GM19238 (cell line): ENCODE measurements around the gene VSIG10L2.
"Not testable (repeated sequence)": the region's sequence is repeated elsewhere in the genome, so short reads cannot be mapped to it uniquely, and the experiment has no call there.

Experiments used
- DNase-seq: peaks from one replicate; pipeline ENCODE4 v3.0.0; 2011; ENCODE audit warnings: low spot score; ENCODE audit not compliant: insufficient read length

VSIG10L2 gene

DNA sequence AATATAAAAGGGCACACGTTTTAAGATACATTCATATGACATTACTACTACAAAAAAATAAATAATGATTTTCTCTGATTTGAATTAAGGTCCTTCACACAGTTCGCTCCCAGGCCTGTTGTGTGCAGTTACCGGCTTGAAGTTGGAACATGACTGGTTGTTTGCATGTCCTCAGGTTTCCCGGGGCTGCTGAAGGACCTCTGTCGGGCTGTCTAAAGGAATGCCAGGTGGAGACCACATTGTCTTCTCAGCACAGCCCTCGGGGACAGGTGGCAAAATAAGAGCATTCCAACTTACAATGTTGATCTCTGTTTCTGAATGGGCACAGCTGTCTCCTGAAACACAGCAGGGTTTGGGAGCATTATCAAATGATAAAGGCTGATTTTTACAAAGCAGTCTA lies 14.9 kb downstream of the VSIG10L2 start:
- no peak for DNase-seq

DNA sequence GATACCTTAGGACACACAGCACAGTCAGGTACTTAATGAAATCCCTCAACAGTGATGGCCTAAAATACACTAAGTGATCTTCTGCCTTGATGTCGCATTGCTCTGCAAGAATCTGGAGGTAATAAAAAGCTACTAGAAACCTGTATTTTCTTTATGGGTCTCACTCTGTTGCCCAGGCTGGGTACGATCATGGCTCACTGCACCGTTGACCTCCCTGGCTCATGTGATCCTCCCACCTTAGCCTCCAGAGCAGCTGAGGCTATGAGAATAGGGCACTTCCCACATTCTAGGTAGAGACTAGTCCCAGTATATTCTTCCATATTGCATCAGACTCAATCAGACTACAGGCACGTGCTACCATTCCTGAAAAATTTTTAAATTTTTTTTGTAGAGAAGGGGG lies 21.7 kb downstream of the VSIG10L2 start:
- DNase-seq = no peak

DNA sequence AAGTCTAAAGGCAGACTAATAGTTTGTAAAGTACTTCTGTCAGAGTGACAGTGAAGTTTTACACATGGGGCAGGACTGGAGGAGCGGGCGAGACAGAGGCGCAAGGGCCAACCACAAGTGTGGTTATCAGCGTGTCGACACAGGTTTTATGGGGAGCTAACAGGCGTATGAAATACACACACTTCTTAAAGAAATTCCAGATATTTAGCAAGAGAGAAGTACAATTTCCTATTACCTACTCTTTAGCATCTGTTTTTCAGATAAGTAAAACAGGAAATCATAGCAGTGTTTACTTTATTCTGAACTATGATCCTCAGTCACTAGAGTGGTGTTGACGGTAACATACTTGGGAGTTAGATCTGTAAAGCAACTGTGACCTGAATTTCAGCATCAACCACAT lies 22.5 kb downstream of the VSIG10L2 start:
- DNase-seq = no peak

DNA sequence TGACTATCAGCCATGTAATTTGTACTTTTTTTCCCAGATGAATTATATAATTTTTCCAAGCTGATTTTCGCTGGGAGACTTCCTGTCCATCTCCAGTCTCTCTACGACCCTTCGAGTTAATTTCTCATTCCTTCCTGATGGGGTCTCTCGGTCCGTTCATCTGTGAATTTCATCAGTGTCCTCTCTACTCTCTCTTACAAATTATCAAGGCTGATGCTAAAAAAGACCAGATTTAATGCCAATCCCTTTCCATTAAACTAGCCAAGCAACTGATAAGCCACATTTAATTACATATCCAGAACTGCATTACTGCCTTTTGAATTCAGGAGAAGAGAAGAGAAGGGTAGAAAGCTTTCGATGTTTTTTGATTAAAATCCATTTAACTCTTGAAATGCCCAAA lies 25.8 kb downstream of the VSIG10L2 start:
- no peak for DNase-seq

DNA sequence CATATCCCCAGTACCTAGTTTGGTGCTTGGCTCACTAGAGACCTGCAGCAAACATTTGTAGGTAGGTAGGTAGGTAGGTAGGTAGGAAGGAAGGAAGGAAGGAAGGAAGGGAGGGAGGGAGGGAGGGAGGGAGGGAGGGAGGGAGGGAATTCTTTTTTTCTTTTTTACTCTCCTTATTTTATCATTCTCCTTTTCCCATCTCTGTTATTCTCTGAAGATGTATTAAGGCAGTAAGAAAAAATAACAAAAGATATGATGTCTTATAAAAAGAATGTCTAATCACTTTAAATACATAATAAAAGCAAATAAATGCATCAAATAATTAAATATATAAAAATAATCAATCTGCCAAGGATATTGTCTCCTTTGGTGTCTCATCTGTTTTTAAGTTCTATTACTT lies 28.4 kb downstream of the VSIG10L2 start:
- DNase-seq = no peak

DNA sequence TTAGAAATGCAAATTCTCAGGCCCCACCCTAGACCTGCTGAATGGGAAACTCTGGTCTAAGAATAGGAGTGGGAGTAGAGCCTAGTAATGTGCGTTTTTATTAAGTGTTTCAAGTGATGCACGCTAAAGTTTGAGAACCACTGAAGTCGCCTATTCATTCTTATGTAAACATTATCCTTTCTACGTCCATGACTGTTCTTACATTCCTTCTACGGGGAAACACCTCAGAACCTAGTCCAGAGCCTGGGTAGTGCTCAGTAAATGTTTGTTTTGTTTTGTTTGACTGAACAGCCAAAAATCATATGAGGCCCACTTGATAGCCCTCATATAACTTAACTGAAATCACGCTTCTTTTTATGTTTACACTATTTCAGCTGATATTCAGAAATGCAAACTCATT lies 29.8 kb downstream of the VSIG10L2 start:
- DNase-seq = no peak

DNA sequence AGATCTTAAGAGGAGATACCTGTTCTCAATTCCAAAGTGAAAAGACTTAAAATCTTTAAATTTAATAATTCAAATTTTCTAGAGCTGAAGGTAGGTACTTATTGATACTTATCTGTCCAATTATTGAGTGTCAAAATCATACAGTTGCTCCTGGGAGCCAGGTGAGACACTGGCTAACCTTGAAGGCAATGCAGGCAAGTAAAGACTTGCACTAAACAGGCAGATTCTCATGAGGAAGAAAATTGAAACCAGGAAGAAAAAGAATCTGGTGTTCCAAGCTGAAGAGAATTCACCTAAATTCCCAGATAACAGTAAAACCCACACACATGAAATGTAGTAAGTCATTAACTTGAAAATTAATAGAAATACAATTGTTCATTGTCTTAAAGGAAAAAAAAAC lies 30.3 kb downstream of the VSIG10L2 start:
- no peak for DNase-seq

DNA sequence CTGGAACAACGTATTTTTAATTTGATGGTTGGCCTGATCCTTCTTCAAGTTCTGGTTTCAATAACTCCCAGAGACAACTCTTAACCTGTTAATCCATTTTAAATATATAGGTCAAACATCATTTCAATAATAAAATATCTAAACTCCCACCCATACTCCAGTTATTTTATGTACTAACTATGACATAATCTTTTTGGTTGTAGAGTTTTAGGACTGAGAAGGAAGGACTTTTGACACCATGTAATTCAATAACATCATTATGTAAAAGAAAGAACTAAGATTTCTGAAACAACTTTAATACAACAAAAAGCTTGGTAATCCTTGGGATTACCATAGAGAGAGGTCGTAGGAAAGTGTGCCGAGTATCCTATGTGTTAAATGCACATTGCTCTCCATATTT lies 31.5 kb downstream of the VSIG10L2 start:
- DNase-seq = no peak

DNA sequence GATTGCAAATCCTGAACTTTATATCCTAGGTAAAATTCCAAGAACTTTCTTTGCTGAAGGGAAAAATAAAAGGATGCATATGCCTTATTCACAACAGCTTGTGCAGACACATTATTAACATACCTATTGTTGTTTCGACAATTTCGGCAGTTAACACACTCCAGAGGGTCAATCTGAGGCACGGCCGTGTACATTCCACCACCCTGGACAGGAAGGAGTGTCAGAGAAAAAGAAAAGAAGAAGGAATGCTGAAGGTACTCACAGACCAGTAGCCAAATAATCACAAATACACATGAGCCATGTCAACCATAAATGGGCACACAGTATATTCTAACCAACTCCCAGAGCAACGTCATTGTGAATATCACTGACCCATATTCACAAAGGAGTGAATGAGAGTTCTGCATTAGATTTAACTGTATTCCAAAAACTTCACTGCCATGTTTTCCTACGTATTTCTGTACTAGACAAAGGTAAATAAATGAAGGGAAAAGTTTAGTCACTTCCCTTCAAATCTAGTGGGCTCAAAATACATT lies 32.4 kb downstream of the VSIG10L2 start:
- DNase-seq = no peak

DNA sequence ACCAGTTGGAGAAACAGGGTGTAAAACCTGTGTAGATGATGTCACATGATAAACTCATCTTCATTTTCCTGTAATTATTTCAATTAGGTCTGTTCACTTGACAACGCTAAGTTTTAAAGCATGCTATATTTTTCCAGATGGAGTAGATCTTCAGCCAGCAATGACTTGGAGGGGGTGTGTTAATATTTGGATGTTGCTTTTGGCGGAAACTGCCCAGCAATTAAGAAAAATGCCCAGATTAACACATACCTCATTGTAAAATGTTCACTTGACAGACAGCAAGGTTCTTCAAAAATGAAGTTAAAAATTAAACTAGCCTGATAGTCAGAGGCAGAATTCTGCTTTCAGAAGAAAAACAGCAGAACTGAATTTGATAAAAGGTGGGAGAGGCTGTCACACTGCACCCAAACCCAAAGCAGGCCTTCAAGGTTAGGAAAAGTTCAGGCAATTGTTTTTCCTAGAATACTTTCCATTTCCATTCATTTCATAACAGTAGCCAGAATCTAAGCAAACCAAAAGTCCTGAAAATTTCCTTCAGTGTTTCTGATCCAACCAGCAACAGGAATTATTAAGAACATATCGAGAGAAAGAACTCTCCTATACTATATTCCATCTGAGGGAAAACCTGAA lies 33.0 kb downstream of the VSIG10L2 start:
- DNase-seq = no peak

DNA sequence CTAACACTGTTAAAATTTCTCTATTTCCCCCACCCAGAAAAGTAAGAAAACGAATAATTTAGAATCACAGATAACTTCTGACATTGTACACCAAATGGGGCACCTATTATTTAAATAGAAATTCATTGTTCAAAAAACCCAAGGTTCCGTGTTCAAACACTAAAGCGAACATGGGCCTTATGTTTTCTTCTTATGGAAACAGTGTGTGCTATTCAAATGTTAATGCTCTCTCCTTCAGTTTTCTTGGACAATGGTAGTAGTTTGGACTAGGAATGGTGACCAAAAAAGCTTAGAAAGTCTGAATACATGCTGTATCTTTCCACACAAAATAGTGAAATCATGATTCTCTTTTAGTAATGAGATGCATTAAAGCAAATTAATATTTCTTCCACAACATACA lies 33.7 kb downstream of the VSIG10L2 start:
- no peak for DNase-seq

DNA sequence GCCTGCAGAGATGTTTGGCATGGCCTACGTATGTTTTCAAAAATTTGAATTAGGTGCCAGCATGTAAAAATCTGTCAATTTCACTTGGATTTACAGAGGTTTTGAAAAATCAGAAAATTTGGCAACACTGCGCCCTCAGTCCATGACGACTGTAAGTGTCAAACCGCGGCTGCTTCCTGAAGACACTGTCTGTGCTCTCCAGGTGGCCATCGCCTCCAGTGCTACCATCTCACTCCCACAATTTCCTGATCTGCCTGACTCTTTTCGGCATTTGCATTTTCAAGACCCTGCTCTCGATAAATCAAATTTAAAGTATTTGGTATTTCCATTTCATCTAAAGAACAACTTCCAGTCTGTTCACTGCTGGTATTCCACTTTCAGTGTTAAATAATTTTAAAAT lies 34.6 kb downstream of the VSIG10L2 start:
- DNase-seq = no peak

DNA sequence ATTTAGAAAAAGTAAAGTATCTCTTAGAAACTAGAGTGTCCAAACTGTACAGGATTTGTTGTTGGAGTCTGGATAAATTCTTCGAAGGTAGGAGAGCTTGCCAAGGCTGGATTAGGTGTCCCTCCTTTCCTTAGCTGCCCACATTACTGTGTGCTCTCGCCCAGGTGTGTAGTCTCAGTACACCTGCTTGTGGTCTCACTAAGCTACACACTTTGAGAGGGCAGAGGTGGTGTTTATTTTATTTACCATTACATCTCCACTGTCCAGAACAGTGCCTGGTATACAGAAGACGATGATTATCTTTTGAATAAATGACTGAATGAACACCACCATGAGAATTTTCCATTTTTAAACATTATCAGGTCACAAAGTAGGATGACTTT lies 36.5 kb downstream of the VSIG10L2 start:
- no peak for DNase-seq

DNA sequence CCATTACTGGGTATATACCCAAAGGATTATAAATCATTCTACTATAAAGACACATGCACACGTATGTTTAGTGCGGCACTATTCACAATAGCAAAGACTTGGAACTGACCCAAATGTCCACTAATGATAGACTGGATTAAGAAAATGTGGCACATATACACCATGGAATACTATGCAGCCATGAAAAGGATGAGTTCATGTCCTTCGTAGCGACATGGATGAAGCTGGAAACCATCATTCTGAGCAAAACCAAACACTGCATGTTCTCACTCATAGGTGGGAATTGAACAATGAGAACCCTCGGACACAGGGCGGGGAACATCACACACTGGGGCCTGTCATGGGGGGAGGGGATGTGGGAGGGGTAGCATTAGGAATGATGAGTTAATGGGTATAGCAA lies 40.1 kb downstream of the VSIG10L2 start:
- DNase-seq = not testable (repeated sequence)

DNA sequence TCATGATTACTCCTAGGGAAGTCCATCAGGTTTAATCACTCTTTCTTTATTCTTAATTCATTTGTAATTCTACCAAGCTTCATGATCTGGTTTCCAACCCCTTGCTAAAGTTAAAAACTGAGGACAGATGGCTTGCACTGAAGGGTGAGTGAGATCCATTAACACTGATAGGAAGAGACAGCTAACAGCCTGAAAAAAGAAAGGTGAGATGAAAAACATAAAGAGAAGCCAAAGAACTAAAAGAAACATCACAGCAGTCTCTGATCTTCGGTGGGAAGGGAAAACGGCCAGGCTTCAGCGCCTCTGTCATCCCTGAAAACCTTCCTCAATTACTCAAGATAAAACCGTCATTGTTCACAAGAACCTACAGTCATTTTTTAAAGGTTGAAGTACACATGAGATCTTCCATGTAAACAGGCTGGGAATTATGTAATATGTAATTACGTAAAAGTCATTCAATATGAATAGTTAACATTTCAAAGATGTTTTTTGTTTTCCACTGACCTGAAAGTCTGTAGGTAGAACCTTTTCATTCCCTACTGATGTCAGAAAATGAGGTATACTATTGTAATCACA lies 41.3 kb downstream of the VSIG10L2 start:
- no peak for DNase-seq

DNA sequence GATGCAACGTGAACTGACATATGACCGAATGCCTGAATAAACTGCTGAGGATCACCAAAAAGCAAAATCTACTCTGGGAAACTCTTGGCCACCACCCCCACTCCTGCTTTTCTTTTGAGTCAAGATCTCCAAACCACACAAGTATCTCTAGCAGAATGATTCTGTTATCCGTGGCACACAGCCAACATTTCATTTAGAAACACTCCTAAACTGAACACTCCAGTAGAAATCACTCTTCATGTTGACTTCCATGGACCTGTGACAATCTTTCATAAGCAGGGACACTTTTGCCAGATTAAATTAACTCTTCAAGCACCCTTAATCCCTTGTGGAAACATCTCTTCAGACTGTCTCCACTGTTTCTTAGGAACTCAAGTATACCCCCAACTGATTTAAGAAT lies 44.4 kb downstream of the VSIG10L2 start:
- no peak for DNase-seq

DNA sequence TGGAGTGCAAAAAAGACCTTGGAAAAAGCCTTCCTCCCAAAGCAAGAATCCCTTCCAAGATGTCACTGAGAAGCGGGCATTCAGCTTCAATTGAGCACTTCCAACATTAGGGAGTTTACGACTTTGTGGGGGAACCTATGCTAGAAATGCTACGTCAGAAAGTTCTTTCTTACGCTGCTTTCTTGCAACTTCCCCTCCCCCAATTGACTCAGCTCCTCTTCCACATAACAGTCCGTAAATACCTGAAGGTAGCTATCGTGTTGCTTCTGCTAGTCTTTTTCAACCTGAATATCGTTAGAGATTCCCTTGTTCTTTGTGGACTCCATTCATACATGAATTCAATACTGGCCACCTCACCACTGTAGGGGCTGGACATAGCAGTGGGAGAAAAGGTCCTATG lies 47.0 kb downstream of the VSIG10L2 start:
- no peak for DNase-seq

DNA sequence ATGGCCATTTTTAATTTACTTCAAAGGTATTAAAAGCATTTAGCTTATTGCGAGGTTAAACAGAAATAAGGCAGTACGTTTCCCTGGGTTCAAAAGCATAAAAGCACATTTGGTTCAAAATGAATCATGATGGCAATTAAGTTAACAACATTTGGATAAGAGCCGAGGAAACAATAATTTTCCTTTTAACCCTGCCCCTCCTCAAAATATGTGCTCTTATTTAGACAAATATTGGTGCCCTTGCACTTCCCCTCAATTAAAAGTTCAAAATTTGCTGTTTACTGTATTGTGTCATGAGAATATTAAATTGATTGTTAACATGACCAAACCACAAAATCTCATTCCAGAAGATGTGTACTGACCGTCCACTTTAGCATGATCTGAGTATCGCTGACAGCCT lies 48.7 kb downstream of the VSIG10L2 start:
- no peak for DNase-seq

DNA sequence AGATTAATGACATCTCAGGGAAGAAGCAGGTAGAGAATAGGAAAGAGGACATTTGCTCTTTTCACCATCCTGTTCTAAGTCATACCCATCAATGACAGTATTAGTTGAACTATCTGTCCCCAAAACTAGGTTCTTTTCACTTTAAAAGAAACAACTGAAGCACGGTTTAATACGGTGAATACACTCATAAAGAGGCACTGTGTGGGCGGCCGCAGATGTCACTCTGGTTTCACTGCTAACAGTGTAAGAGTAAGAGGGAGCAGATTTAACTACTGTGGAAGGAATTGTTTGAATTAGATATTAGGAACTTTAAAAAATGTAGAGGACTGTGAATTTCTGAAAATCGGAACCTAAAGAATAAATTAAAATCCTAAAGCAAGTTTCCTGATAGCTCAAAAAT lies 49.5 kb downstream of the VSIG10L2 start:
- DNase-seq = no peak

DNA sequence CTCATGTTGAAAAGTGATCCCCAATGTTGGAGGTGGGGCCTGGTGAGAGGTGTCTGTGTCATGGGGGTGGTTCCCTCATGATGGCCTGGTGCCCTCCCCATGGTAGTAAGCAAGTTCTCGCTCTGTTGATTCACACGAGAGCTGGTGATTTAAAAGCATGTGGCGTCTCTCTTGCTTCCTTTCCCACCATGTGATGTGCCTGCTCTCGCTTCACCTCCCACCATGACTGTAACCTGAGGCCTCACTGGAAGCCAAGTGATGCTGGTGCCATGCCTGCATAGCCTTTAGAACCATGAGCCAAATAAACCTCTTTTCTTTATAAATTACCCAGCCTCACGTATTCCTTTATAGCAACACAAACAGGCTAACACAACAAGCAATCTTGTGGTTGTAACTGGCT lies 52.4 kb downstream of the VSIG10L2 start:
- no peak for DNase-seq

DNA sequence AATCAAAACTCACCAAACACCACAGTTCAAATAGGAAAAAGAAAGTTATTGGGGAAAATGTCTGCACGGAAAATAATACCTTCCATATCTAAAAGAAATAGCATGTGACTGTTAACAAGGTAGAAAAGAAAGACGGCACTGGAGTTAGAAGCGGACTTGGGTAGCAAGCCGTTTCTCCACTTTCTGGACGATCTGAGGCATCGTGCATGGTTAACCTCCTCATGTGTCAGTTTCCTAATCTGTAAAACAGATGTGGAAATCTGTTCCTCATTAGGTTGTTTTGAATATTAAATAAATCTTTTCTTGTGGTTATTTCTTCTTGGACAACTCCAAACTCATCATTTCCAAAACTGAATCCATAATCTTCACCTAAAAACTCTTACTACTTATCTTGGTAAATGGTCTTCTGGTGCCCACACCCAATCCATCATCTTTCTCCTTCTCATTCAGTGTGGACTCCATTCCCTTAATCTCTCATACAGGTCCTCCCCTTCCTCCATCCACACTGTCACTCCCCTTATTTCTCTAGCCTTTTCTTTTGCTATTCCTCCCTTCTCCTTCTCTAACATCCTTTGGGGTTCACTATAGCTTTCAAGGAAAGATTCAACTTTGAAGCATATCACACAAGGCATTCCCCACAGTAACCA lies 53.5 kb downstream of the VSIG10L2 start:
- no peak for DNase-seq

DNA sequence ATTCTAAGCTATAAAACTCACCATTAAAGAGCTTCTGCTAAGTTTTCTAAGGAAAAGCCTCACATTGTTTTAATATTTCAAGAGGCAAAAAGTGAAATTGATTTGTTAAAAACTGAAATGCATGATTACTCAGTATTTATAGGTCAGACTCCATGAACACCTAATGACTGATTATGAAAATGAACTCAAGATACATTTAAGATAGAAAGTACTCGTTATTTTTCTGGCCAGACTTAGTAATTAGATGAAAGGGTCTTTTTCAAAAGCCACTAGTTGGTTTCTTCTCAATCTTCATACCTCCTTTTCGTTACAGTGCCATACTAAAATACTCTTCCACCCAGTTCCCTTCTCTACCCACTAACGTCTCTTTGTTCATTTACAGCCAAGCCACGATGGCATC lies 56.3 kb downstream of the VSIG10L2 start:
- DNase-seq = no peak
